ENCODE results near the gene FAM9B.

Gene FAM9B
- total RNA-seq: 0 reads per million in 3 donors

DNA sequence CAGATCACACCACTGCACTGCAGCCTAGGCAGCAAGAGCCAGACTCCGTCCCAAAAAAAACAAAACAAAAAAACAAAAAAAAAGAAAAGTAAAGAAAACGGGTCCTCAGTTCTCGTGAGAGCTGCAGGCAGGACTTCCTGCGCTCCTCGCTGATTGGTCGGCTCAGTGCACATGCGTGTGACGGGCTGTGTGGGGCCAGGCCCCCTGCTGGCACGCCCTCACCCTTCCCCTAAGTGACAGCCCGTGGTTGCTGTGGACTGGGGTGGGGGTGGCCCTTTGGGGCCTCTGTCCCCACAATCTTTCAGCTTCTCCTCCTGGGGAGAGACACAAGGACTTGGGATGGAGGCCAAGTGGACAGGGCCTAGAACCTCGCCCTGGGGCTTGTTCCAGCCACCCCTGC, at the start of gene FAM9B:
FAM9B (minus strand) TSS at position 139 of the 400 bp plus-strand sequence. CDS start 1,141 bp downstream, outside the sequence.
- no peaks in the 10 kb centered on the region for H3K27me3 ChIP-seq (replicated peaks; ENCODE audit: control insufficient read depth, insufficient read depth, low read length, poor library complexity, severe bottlenecking)
- no peaks in the 10 kb centered on the region for H3K4me1 ChIP-seq (ENCODE audit: control insufficient read depth, insufficient read depth, low read length, poor library complexity, severe bottlenecking)
- H3K9me3 ChIP-seq (ENCODE audit: control insufficient read depth, low read length): no peaks in the 10 kb centered on the region
- no peak within 1 kb of the TSS for H3K4me3 ChIP-seq (ENCODE audit: insufficient read depth, low read depth, low read length, poor library complexity, severe bottlenecking)
- DNase-seq: no peak
- H3K36me3 ChIP-seq (ENCODE audit: control insufficient read depth, insufficient read depth, low read length): no peaks in the 10 kb centered on the region
- H3K27ac ChIP-seq (ENCODE audit: insufficient read depth, low read length, poor library complexity, severe bottlenecking): no peak within 1 kb of the TSS

- Histone ChIP-seq H3K9me3 (ENCODE audit: control insufficient read depth, low read length) (no peaks in the 10 kb centered on the region), H3K27me3 (replicated peaks; ENCODE audit: control insufficient read depth, insufficient read depth, low read length, poor library complexity, severe bottlenecking) (no peaks in the 10 kb centered on the region), H3K4me3 (ENCODE audit: insufficient read depth, low read depth, low read length, poor library complexity, severe bottlenecking) (no peak overlapping the region), H3K4me1 (ENCODE audit: control insufficient read depth, insufficient read depth, low read length, poor library complexity, severe bottlenecking) (no peaks in the 10 kb centered on the region), H3K36me3 (ENCODE audit: control insufficient read depth, insufficient read depth, low read length) (no peaks in the 10 kb centered on the region), H3K27ac (ENCODE audit: insufficient read depth, low read length, poor library complexity, severe bottlenecking) (no peak overlapping the region)
- DNase-seq: no peak
These were observed 47.3 kb upstream of the FAM9B start for GRCh38 chrX:9081271-9081670.

DNA sequence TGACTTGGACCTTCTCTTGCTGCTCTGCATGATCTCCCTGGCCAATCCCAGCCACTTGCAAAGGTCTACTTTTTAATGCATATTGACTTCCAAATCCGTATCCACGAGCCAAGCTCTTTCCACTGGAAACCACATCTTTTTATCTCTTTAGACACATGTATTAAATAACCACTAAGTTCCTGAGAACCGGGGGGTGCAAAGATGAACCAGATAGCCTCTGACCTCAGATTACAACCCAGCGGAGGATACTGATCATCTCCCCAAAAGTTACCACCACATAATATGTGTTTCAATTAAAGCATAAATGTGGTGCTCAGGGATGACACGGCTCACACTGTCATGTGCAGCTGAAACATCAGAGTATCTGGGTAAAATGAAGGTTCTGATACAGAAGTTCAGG, 40.4 kb upstream of the FAM9B start:
- H3K4me1 ChIP-seq (ENCODE audit: control insufficient read depth, insufficient read depth, low read length, poor library complexity, severe bottlenecking): no peaks in the 10 kb centered on the region
- no peaks in the 10 kb centered on the region for H3K27me3 ChIP-seq (replicated peaks; ENCODE audit: control insufficient read depth, insufficient read depth, low read length, poor library complexity, severe bottlenecking)
- no peak overlapping the region for H3K27ac ChIP-seq (ENCODE audit: insufficient read depth, low read length, poor library complexity, severe bottlenecking)
- H3K36me3 ChIP-seq (ENCODE audit: control insufficient read depth, insufficient read depth, low read length): no peaks in the 10 kb centered on the region
- no peaks in the 10 kb centered on the region for H3K9me3 ChIP-seq (ENCODE audit: control insufficient read depth, low read length)
- DNase-seq: no peak
- no peak overlapping the region for H3K4me3 ChIP-seq (ENCODE audit: insufficient read depth, low read depth, low read length, poor library complexity, severe bottlenecking)

GRCh38 chrX:9072281-9072680, 38.4 kb upstream of the FAM9B start:
- Histone ChIP-seq H3K4me3 (ENCODE audit: insufficient read depth, low read depth, low read length, poor library complexity, severe bottlenecking) (no peak overlapping the region), H3K27ac (ENCODE audit: insufficient read depth, low read length, poor library complexity, severe bottlenecking) (no peak overlapping the region), H3K4me1 (ENCODE audit: control insufficient read depth, insufficient read depth, low read length, poor library complexity, severe bottlenecking) (no peaks in the 10 kb centered on the region), H3K36me3 (ENCODE audit: control insufficient read depth, insufficient read depth, low read length) (no peaks in the 10 kb centered on the region), H3K9me3 (ENCODE audit: control insufficient read depth, low read length) (no peaks in the 10 kb centered on the region), H3K27me3 (replicated peaks; ENCODE audit: control insufficient read depth, insufficient read depth, low read length, poor library complexity, severe bottlenecking) (no peaks in the 10 kb centered on the region)
- no peak for DNase-seq

- no peak for DNase-seq
- Histone ChIP-seq H3K4me1 (ENCODE audit: control insufficient read depth, insufficient read depth, low read length, poor library complexity, severe bottlenecking) (no peaks in the 10 kb centered on the region), H3K4me3 (ENCODE audit: insufficient read depth, low read depth, low read length, poor library complexity, severe bottlenecking) (no peak overlapping the region), H3K9me3 (ENCODE audit: control insufficient read depth, low read length) (no peaks in the 10 kb centered on the region), H3K27ac (ENCODE audit: insufficient read depth, low read length, poor library complexity, severe bottlenecking) (no peak overlapping the region), H3K36me3 (ENCODE audit: control insufficient read depth, insufficient read depth, low read length) (no peaks in the 10 kb centered on the region), H3K27me3 (replicated peaks; ENCODE audit: control insufficient read depth, insufficient read depth, low read length, poor library complexity, severe bottlenecking) (no peaks in the 10 kb centered on the region)
These were observed 37.2 kb upstream of the FAM9B start for GRCh38 chrX:9071031-9071650.

- H3K4me1 ChIP-seq (ENCODE audit: control insufficient read depth, insufficient read depth, low read length, poor library complexity, severe bottlenecking): no peaks in the 10 kb centered on the region
- no peaks in the 10 kb centered on the region for H3K9me3 ChIP-seq (ENCODE audit: control insufficient read depth, low read length)
- H3K27me3 ChIP-seq (replicated peaks; ENCODE audit: control insufficient read depth, insufficient read depth, low read length, poor library complexity, severe bottlenecking): no peaks in the 10 kb centered on the region
- DNase-seq: no peak
- no peak overlapping the region for H3K4me3 ChIP-seq (ENCODE audit: insufficient read depth, low read depth, low read length, poor library complexity, severe bottlenecking)
- H3K27ac ChIP-seq (ENCODE audit: insufficient read depth, low read length, poor library complexity, severe bottlenecking): no peak overlapping the region
- no peaks in the 10 kb centered on the region for H3K36me3 ChIP-seq (ENCODE audit: control insufficient read depth, insufficient read depth, low read length)
These were observed 35.6 kb upstream of the FAM9B start for GRCh38 chrX:9069573-9069972.

DNA sequence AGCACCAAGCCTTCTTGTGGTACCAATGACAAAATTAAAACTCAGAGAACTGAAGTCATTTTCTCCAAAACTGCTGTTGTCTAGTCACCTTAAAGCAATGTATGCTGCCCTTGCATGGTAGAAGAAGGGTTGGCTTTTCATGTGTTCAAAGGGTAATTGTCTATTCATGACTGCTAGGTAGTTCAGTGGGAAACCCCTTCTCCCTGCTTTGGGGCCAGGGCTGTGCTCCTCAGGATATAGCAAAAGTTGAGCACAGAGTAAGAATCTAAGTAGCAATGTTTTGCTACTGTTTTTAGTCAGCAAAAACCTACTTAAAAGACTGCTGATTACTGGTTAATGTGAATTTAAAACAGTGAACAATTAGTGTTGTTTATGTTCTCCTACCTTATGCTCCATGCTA, 30.8 kb upstream of the FAM9B start:
- no peaks in the 10 kb centered on the region for H3K27me3 ChIP-seq (replicated peaks; ENCODE audit: control insufficient read depth, insufficient read depth, low read length, poor library complexity, severe bottlenecking)
- no peaks in the 10 kb centered on the region for H3K4me1 ChIP-seq (ENCODE audit: control insufficient read depth, insufficient read depth, low read length, poor library complexity, severe bottlenecking)
- DNase-seq: no peak
- no peak overlapping the region for H3K27ac ChIP-seq (ENCODE audit: insufficient read depth, low read length, poor library complexity, severe bottlenecking)
- no peak overlapping the region for H3K4me3 ChIP-seq (ENCODE audit: insufficient read depth, low read depth, low read length, poor library complexity, severe bottlenecking)
- H3K36me3 ChIP-seq (ENCODE audit: control insufficient read depth, insufficient read depth, low read length): no peaks in the 10 kb centered on the region
- no peaks in the 10 kb centered on the region for H3K9me3 ChIP-seq (ENCODE audit: control insufficient read depth, low read length)

GRCh38 chrX:9062641-9063040, 28.7 kb upstream of the FAM9B start:
- no peaks in the 10 kb centered on the region for H3K27me3 ChIP-seq (replicated peaks; ENCODE audit: control insufficient read depth, insufficient read depth, low read length, poor library complexity, severe bottlenecking)
- no peak for DNase-seq
- H3K27ac ChIP-seq (ENCODE audit: insufficient read depth, low read length, poor library complexity, severe bottlenecking): no peak overlapping the region
- H3K36me3 ChIP-seq (ENCODE audit: control insufficient read depth, insufficient read depth, low read length): no peaks in the 10 kb centered on the region
- no peaks in the 10 kb centered on the region for H3K9me3 ChIP-seq (ENCODE audit: control insufficient read depth, low read length)
- H3K4me3 ChIP-seq (ENCODE audit: insufficient read depth, low read depth, low read length, poor library complexity, severe bottlenecking): no peak overlapping the region
- no peaks in the 10 kb centered on the region for H3K4me1 ChIP-seq (ENCODE audit: control insufficient read depth, insufficient read depth, low read length, poor library complexity, severe bottlenecking)

- Histone ChIP-seq H3K36me3 (ENCODE audit: control insufficient read depth, insufficient read depth, low read length) (no peaks in the 10 kb centered on the region), H3K4me1 (ENCODE audit: control insufficient read depth, insufficient read depth, low read length, poor library complexity, severe bottlenecking) (no peaks in the 10 kb centered on the region), H3K9me3 (ENCODE audit: control insufficient read depth, low read length) (no peaks in the 10 kb centered on the region), H3K27me3 (replicated peaks; ENCODE audit: control insufficient read depth, insufficient read depth, low read length, poor library complexity, severe bottlenecking) (no peaks in the 10 kb centered on the region), H3K27ac (ENCODE audit: insufficient read depth, low read length, poor library complexity, severe bottlenecking) (no peak overlapping the region), H3K4me3 (ENCODE audit: insufficient read depth, low read depth, low read length, poor library complexity, severe bottlenecking) (no peak overlapping the region)
- DNase-seq: no peak
These were observed 21.4 kb upstream of the FAM9B start for GRCh38 chrX:9055354-9055753.

DNA sequence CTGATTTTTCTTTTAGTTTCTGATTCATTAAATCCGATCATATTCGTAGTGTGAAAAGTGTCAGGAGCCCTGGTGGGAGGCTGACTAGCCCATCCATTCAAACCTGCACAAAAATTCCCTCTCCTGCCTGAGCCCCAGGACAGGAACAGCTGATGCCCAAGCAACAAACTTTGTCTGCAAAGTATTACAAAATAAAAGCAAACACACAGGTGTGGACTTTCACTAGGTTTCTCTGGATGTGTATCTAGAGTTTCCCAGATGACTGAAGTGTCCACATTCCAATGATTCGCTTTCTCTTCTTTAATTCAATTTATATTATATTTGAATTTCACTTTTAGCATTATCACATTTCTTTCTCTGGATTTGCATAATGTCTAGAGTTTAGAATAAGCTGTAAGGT, 18.2 kb upstream of the FAM9B start:
- DNase-seq: no peak
- Histone ChIP-seq H3K36me3 (ENCODE audit: control insufficient read depth, insufficient read depth, low read length) (no peaks in the 10 kb centered on the region), H3K4me3 (ENCODE audit: insufficient read depth, low read depth, low read length, poor library complexity, severe bottlenecking) (no peak overlapping the region), H3K27ac (ENCODE audit: insufficient read depth, low read length, poor library complexity, severe bottlenecking) (no peak overlapping the region), H3K9me3 (ENCODE audit: control insufficient read depth, low read length) (no peaks in the 10 kb centered on the region), H3K27me3 (replicated peaks; ENCODE audit: control insufficient read depth, insufficient read depth, low read length, poor library complexity, severe bottlenecking) (no peaks in the 10 kb centered on the region), H3K4me1 (ENCODE audit: control insufficient read depth, insufficient read depth, low read length, poor library complexity, severe bottlenecking) (no peaks in the 10 kb centered on the region)

All from effector memory CD4-positive, alpha-beta T cell (primary cell).